B cell (primary cell): ENCODE results near the gene MOBP. TPM values are rescaled to one million over a fixed set of nuclear protein-coding genes. Genes with fewer than 3 reads are reported as not detected.

Source experiments
- ATAC-seq: fragments of 200-7000 bp; cut with Tn5 transposase; one replicate; pipeline ENCODE4 v1.10.0; 2021; ENCODE audit warnings: low read depth, mild to moderate bottlenecking, moderate number of reproducible peaks, moderate library complexity
- CTCF ChIA-PET: fragments of 350-600 bp; sonication (Branson Sonifier 250); formaldehyde crosslinking; loops from one replicate; lab custom pipeline; 2021; ENCODE audit warnings: antibody characterized with exemption, inconsistent platforms; lab: Charles Lee
- POLR2A ChIA-PET: fragments of 350-600 bp; sonication (Branson Sonifier 250); formaldehyde crosslinking; loops from one replicate; lab custom pipeline; 2021; ENCODE audit warnings: antibody characterized with exemption; lab: Charles Lee
- DNase-seq: peaks from one replicate; pipeline ENCODE4 v3.0.0; 2013
- H2AFZ ChIP-seq: 2 replicates; pipeline ENCODE4 v1.6.1; 2012; ENCODE audit warnings: mild to moderate bottlenecking, low read depth, low read length; ENCODE audit not compliant: insufficient read depth, poor library complexity, severe bottlenecking
- H3K27ac ChIP-seq, 2 donors: 1 replicate in 1 of 2; 2 replicates in 1 of 2; pipeline ENCODE4 v1.5.1; 2012 to 2013; ENCODE audit warnings: low read length in 2 of 2, mild to moderate bottlenecking in 2 of 2, moderate library complexity in 1 of 2
- H3K27me3 ChIP-seq, 4 experiments: fragments of 200-600 bp in 1 of 4; sonication (generic) in 1 of 4; replicated peaks in 1 of 4; 1 replicate in 2 of 4; 2 replicates in 2 of 4; pipeline versions ENCODE4 v1.6.1 to v1.7.0; 2013 to 2016; ENCODE audit warnings: low read length in 3 of 4, mild to moderate bottlenecking in 2 of 4, mixed read lengths in 1 of 4, moderate library complexity in 1 of 4; ENCODE audit not compliant: insufficient read depth in 4 of 4, control insufficient read depth in 3 of 4; ENCODE audit errors: control extremely low read depth in 1 of 4
- H3K36me3 ChIP-seq, 2 experiments: replicated peaks in 1 of 2; 1 replicate in 1 of 2; 2 replicates in 1 of 2; pipeline versions ENCODE4 v1.6.1 to v1.7.1; 2013; ENCODE audit warnings: low read length in 1 of 2; ENCODE audit not compliant: insufficient read depth in 2 of 2, control insufficient read depth in 1 of 2; ENCODE audit errors: control extremely low read depth in 1 of 2, extremely low read depth in 1 of 2
- H3K4me1 ChIP-seq, 2 donors: fragments of 200-600 bp in 1 of 2; sonication (generic) in 1 of 2; 1 replicate in 1 of 2; 2 replicates in 1 of 2; pipeline versions ENCODE4 v1.5.1 to v1.6.1; 2013 to 2017; ENCODE audit warnings: low read length in 2 of 2; ENCODE audit not compliant: control insufficient read depth in 2 of 2, insufficient read depth in 2 of 2
- H3K4me2 ChIP-seq: replicated peaks from 2 replicates; pipeline ENCODE3; 2012; ENCODE audit warnings: mild to moderate bottlenecking, low read depth, low read length; ENCODE audit not compliant: poor library complexity, severe bottlenecking
- H3K4me3 ChIP-seq, 5 experiments: fragments of 200-600 bp in 1 of 5; sonication (generic) in 1 of 5; 1 replicate in 3 of 5; 2 replicates in 2 of 5; pipeline versions ENCODE4 v1.5.1 to v1.7.0; 2011 to 2016; ENCODE audit warnings: low read length in 4 of 5, mild to moderate bottlenecking in 4 of 5, low read depth in 2 of 5, control low read depth in 1 of 5, moderate library complexity in 1 of 5; ENCODE audit not compliant: insufficient read depth in 1 of 5; ENCODE audit errors: control extremely low read depth in 1 of 5, extremely low read depth in 1 of 5
- H3K79me2 ChIP-seq: fragments of 200-600 bp; sonication (generic); one replicate; pipeline ENCODE4 v1.6.0; 2016; ENCODE audit warnings: low read length; ENCODE audit not compliant: control insufficient read depth, insufficient read depth
- H3K9ac ChIP-seq: fragments of 200-600 bp; sonication (generic); 2 replicates; pipeline ENCODE4 v1.6.1; 2017; ENCODE audit warnings: mild to moderate bottlenecking, low read length, moderate library complexity
- H3K9me3 ChIP-seq, 3 donors: one replicate each; pipeline versions ENCODE4 v1.6.1 to v1.7.1; 2013; ENCODE audit warnings: low read length in 2 of 3; ENCODE audit not compliant: control insufficient read depth in 2 of 3, insufficient read depth in 1 of 3; ENCODE audit errors: control extremely low read depth in 1 of 3
- H4K20me1 ChIP-seq: 2 replicates; pipeline ENCODE4 v1.6.0; 2012; ENCODE audit warnings: mild to moderate bottlenecking, low read length; ENCODE audit not compliant: insufficient read depth, control insufficient read depth, poor library complexity, severe bottlenecking
- H3K27ac Mint-ChIP-seq: one replicate; pipeline ENCODE4 v1.8.0; 2021; ENCODE audit warnings: mixed read lengths
- H3K27me3 Mint-ChIP-seq: one replicate; pipeline ENCODE4 v1.8.0; 2021; ENCODE audit warnings: mixed read lengths
- H3K4me1 Mint-ChIP-seq: one replicate; pipeline ENCODE4 v1.8.0; 2021; ENCODE audit warnings: mixed read lengths
- H3K4me3 Mint-ChIP-seq: one replicate; pipeline ENCODE4 v1.8.0; 2021; ENCODE audit warnings: mixed read lengths
- H3K9me3 Mint-ChIP-seq: one replicate; pipeline ENCODE4 v1.8.0; 2022; ENCODE audit warnings: mixed read lengths; ENCODE audit not compliant: insufficient read depth
- CTCF ChIP-seq: fragments of 200-600 bp; IDR thresholded peaks from one replicate; pipeline ENCODE4 v1.8.0; 2022; ENCODE audit warnings: antibody characterized with exemption, mild to moderate bottlenecking
- EZH2 ChIP-seq: IDR thresholded peaks from 2 replicates; pipeline ENCODE4 v1.6.1; 2012; ENCODE audit warnings: borderline replicate concordance, low read depth, mild to moderate bottlenecking, moderate library complexity, low read length; ENCODE audit not compliant: insufficient read depth, poor library complexity, severe bottlenecking
- WGBS: methylation state at CpG from one replicate; pipeline ENCODE4 v1.1.5; 2013; ENCODE audit warnings: missing lambda C conversion rate; ENCODE audit not compliant: insufficient coverage; 5-methylcytosine and 5-hydroxymethylcytosine counted together
- intact Hi-C: fragments of 100-400 bp; cut with micrococcal nuclease; formaldehyde crosslinking; loops from one replicate; pipeline ENCODE4 v1.10.0; 2022
- polyA plus RNA-seq: library from polyadenylated mRNA; depleted of rRNA; stranded (reverse); fragments of >200 nt; gene quantifications from 2 replicates; pipeline ENCODE4 v1.2.3, GENCODE V29; 2012
- total RNA-seq, 2 donors: library from RNA; stranded (reverse); fragments of 120-200 nt in 1 of 2; gene quantifications; 1 replicate in 1 of 2; 2 replicates in 1 of 2; pipeline versions ENCODE4 v1.2.3 to v1.2.4, GENCODE V29; 2013 to 2022

The MOBP gene
- total and polyA plus RNA-seq, 2 donors (not counting 1 experiment from before 2014, with no cell fraction given), result 0.04 TPM; not detected in 1

GRCh38 chr3:39485547-39485946, 18.1 kb downstream of the MOBP start:
- ChIA-PET POLR2A (no interaction called here), CTCF (no interaction called here)
- 96% methylated on average over 4 of the region's 8 CpGs for WGBS
- H3K36me3 ChIP-seq, result no peaks in the 10 kb centered on the region
- no peaks in the 10 kb centered on the region for H3K9me3 ChIP-seq
- Mint-ChIP-seq H3K27me3 (peaks cover 13% of the 10 kb centered on the region), H3K4me1 (no peaks in the 10 kb centered on the region), H3K27ac (no peak overlapping the region), H3K9me3 (no peaks in the 10 kb centered on the region), H3K4me3 (no peak overlapping the region)
- TF ChIP-seq CTCF, result no peak
- no peak for TF ChIP-seq EZH2
- H3K27me3 ChIP-seq, result peaks cover 0 to 3% (median 0%) of the 10 kb centered on the region in 4 experiments
- intact Hi-C loops, result no loop called here
- DNase-seq (no peak), ATAC-seq (no peak)
- H3K4me2 ChIP-seq, result no peak overlapping the region
- no peaks in the 10 kb centered on the region for H3K79me2 ChIP-seq
- H3K4me1 ChIP-seq, result no peaks in the 10 kb centered on the region
- no peak overlapping the region for H2AFZ ChIP-seq
- no peak overlapping the region for H3K27ac ChIP-seq
- H3K9ac ChIP-seq, result no peak overlapping the region
- no peaks in the 10 kb centered on the region for H4K20me1 ChIP-seq
- H3K4me3 ChIP-seq, result no peak overlapping the region

GRCh38 chr3:39491014-39491413, 23.5 kb downstream of the MOBP start:
- no peaks in the 10 kb centered on the region for H3K9me3 Mint-ChIP-seq
- no peaks in the 10 kb centered on the region for H3K9me3 ChIP-seq
- no peak overlapping the region for H2AFZ ChIP-seq
- H3K9ac ChIP-seq, result no peak overlapping the region
- no peak overlapping the region for H3K27ac Mint-ChIP-seq
- H3K4me3 ChIP-seq, result no peak overlapping the region
- no peak overlapping the region for H3K4me2 ChIP-seq
- TF ChIP-seq CTCF (no peak), EZH2 (no peak)
- no peaks in the 10 kb centered on the region for H3K79me2 ChIP-seq
- CTCF ChIA-PET, result no interaction called here
- no peak overlapping the region for H3K4me3 Mint-ChIP-seq
- H3K27ac ChIP-seq, result no peak overlapping the region
- DNase-seq (no peak), ATAC-seq (no peak)
- H3K4me1 Mint-ChIP-seq, result no peaks in the 10 kb centered on the region
- POLR2A ChIA-PET, result no interaction called here
- intact Hi-C loops, result no loop called here
- H3K4me1 ChIP-seq, result no peaks in the 10 kb centered on the region
- peaks cover 27% of the 10 kb centered on the region for H3K27me3 Mint-ChIP-seq
- H3K27me3 ChIP-seq, result peaks cover 0 to 12% (median 2%) of the 10 kb centered on the region in 4 experiments
- H3K36me3 ChIP-seq, result no peaks in the 10 kb centered on the region
- WGBS, result no CpG with 5 or more reads among the region's 3 CpGs
- no peaks in the 10 kb centered on the region for H4K20me1 ChIP-seq
